ENCODE results near the gene EZR.

Gene EZR

DNA sequence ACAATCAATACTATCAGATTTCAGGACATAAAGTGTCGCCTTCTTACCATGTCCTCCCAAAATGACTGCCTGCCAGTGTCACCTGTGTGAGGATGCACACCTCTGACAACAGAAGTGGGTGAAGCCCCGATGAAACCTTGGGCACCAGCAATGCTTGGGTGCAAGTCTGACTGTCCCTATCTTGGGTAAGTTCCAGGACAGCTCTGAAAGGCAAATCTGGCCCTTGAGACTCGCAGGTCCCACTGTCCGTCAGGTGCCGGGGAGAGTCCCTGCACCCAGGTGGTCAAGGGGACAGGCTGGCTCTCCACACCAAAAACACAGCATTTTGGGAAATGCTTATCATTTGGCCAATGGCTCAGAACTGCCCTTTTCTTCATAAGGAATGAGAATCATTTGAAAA lies 43.3 kb downstream of the EZR start:
- TF ChIP-seq, protein P1, sequence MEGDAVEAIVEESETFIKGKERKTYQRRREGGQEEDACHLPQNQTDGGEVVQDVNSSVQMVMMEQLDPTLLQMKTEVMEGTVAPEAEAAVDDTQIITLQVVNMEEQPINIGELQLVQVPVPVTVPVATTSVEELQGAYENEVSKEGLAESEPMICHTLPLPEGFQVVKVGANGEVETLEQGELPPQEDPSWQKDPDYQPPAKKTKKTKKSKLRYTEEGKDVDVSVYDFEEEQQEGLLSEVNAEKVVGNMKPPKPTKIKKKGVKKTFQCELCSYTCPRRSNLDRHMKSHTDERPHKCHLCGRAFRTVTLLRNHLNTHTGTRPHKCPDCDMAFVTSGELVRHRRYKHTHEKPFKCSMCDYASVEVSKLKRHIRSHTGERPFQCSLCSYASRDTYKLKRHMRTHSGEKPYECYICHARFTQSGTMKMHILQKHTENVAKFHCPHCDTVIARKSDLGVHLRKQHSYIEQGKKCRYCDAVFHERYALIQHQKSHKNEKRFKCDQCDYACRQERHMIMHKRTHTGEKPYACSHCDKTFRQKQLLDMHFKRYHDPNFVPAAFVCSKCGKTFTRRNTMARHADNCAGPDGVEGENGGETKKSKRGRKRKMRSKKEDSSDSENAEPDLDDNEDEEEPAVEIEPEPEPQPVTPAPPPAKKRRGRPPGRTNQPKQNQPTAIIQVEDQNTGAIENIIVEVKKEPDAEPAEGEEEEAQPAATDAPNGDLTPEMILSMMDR (IDR thresholded peaks at IDR 0.05; ENCODE audit: insufficient read depth, low read depth, low read length, missing control alignments): no peak
- DNase-seq (ENCODE audit: low read depth): peak; percentile 19
- no peak overlapping the region for H3K4me3 ChIP-seq (ENCODE audit: low read length)

DNA sequence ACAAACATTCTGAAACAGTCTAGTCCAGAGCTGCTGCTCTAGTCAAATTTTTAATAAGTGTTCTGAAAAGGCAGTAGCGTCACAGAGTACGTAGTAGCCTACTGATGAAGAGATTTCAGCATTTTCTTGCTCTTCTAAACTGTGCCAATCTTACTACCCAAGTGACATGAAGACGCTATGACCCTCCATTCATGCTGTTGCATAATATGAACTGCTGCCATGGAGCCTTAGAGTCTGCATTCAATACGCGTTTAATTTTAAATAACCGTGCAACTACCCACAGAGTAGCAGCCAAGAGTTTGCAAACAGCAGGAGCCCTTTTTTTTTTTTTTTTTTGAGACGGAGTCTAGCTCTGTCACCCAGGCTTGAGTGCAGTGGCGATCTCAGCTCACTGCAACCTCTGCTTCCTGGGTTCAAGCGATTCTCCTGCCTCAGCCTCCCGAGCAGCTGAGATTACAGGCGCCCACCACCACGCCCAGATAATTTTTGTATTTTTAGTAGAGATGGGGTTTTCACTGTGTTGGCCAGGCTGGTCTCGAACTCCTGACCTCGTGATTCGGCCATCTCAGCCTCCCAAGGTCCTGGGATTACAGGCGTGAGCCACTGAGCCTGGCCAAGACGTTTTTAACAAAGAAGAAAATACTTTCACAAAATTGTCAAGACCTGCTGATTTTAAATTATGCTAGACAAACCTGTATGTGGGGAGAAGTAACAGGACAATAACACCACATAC lies 44.3 kb downstream of the EZR start:
- DNase-seq (ENCODE audit: low read depth): no peak
- H3K4me3 ChIP-seq (ENCODE audit: low read length): no peak overlapping the region
- TF ChIP-seq, protein P1 (IDR thresholded peaks at IDR 0.05; ENCODE audit: insufficient read depth, low read depth, low read length, missing control alignments): no peak

DNA sequence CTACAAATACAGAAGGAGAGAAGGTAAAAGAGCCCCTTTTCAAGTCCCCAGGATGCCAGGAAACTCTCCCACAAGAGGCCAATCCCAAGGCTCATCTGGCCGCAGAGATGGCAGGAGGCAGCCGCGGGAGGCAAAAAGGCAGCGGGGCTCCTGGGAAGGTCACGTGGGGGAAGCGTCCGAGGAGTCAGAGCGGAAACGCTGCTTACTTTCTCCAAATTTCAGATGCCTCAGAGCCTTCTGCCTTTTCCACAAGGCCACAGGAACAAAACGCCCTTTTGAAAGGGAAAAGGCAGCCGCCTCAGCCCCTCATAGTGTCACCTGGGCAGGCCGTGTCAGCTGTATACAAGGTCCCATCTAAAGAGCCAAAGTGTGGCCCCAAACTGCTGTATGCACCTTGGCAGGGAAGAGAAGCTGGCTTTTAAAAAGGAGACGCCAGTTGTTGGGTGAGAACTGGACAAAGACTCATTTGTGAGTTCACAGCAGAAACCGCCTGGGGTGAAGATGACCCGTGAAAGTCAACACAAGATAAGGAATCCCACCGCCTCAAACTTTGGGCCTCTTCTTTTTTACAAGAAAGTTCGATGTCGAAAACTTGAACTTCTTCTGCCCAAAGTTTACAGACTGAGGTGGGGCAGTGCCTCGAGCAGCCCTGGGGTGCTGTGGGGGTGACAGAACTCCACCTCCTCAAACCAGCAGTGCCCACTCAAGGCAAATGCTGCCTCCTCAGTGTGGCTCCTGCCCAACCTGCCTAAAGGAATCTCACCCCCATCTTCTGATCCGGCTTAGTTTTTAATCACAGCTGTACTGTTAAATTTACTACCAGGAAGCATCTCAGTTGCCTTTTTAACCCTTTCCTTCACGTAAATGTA lies 45.4 kb downstream of the EZR start:
- TF ChIP-seq, protein P1 (IDR thresholded peaks at IDR 0.05; ENCODE audit: insufficient read depth, low read depth, low read length, missing control alignments): no peak
- no peak overlapping the region for H3K4me3 ChIP-seq (ENCODE audit: low read length)
- peak; percentile 31 for DNase-seq (ENCODE audit: low read depth)

DNA sequence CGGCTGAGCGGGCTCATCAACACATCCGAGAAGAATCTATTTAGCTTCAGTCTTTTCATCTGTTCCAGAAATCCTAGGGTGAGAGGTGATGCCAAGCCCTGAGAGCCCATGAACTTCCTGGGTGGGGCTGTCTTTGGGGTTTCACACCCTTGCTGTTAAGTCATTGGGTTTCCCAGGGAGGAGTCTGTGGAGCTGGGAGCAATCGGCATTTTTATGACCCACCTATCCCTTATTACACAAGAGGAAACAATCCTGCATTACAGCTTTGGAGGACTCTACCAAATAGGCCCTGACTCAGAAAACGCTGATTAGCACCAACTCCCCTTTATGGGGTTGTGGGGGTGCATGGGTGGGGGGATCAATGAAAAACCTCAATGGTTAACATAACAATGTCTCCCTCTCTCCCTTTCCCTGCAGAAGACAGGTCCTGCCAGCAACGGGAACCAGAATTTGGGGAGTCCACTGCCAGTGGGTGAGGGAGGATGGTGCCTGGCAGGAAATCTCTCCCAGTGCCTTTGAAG lies 46.3 kb downstream of the EZR start:
- DNase-seq (ENCODE audit: low read depth): peak; percentile 93
- no peak overlapping the region for H3K4me3 ChIP-seq (ENCODE audit: low read length)
- TF ChIP-seq, protein P1 (IDR thresholded peaks at IDR 0.05; ENCODE audit: insufficient read depth, low read depth, low read length, missing control alignments): no peak

DNA sequence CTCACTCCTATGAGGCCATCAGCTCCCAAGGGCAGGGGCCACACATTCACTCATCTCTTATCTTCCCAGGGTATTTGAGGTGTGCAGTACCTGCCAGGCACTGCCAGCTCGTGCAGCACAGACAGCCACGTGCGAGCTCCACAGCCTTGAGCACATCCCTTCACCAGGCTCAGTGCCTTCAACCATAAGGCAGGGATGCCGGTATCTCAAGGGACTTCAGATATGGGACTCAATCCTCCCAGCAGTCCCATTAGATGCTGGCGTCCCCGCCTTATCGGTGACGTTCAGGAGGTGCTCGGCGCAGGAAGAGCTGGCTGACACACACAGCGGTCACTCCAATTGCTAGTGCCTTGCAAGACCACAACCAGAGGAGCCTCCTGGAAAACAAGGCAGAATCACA lies 47.0 kb downstream of the EZR start:
- no peak overlapping the region for H3K4me3 ChIP-seq (ENCODE audit: low read length)
- DNase-seq (ENCODE audit: low read depth): no peak
- TF ChIP-seq, protein P1 (IDR thresholded peaks at IDR 0.05; ENCODE audit: insufficient read depth, low read depth, low read length, missing control alignments): no peak

DNA sequence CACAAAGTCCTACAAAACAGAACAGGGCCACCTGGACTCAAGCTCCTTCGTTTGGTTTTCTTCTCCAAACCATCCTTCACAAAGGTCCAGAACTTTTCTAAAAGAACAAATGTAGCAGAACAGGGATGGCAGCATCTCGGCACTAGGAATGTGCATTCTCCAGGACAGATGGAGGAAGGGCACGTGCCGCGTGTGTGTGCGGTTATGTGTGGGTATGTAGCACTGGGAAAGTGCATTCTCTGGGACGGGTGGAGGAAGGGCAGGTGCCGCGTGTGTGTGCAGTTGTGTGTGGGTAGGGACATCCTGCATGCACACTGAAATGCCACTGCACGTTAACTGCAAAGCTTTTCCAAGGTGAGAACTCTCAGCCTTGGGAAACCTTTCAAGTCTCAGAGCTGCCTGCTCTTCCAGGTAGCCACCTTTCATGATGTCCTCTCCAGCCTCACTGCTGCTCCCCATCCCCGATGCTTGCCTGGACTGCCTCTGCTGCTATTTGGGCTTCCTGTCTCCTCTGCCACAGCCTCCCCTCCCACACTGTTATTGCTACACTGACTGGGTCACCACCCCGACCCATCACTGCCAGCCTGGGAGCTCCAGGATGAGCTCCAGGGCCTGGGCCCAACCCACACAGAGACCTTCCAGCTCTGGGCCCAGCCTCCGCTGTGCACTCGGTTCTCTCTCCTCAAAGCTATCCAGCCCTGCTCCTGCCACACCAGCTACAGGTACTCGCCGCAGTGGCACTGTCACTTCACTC lies 47.6 kb downstream of the EZR start:
- DNase-seq (ENCODE audit: low read depth): no peak
- TF ChIP-seq, protein P1 (IDR thresholded peaks at IDR 0.05; ENCODE audit: insufficient read depth, low read depth, low read length, missing control alignments): no peak
- no peak overlapping the region for H3K4me3 ChIP-seq (ENCODE audit: low read length)

Data from epithelial cell of esophagus (primary cell).